GM18505 (cell line): ENCODE results near the gene PTPRR.

Source experiments
- ATAC-seq: cut with Tn5 transposase; IDR thresholded peaks from one replicate; pipeline ENCODE4 v1.9.1; 2021; ENCODE audit not compliant: unreplicated experiment
- POLR2A ChIP-seq: IDR thresholded peaks from 4 replicates; pipeline ENCODE4 v1.6.1; 2011; ENCODE audit warnings: borderline replicate concordance; ENCODE audit not compliant: insufficient read depth, insufficient read length; ENCODE audit errors: extremely low read depth

PTPRR gene

GRCh38 chr12:70920251-70920851 is at the start of gene PTPRR:
TSS of gene PTPRR (minus strand) at chr12:70920738. CDS start at chr12:70920390, 348 bp downstream.
- no peak for ATAC-seq
- TF ChIP-seq POLR2A, result no peak

DNA sequence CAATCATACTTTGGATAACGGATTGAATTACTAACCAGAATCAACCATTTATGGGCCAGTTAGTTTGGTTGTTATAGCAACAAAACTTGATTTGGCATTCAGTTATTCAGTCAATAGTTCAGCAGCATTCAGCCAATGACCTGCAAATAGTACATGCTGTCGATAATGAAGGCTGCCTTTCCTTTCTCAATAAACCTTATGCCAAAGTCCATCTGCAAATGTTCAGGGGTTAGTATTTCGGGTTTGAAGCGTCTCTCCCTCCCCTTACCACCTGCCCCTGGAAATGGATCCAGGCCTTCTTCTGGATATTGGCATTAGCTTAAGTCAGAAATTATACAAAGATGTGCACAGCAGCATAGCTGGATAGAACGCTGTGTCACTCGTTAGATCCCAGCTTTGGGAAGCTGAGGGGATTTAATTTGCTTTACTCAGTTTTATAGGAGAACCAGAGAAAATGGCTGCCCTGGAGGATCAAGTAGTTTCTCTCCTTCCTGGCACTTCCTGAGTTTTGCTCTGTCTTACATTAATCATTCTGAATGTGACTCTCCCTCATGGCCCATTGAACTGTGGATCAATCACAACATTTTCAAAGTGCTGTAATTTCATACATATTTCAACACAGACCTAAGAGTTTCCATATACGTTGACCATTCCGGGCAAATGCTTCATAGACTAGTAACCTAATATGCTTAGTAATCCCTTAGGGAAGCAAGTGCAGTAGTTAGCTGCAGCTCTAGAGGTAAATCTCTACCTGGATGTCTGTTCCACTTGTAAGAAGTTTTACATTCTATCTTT is 46.7 kb upstream of the PTPRR start:
- ATAC-seq, result no peak
- no peak for TF ChIP-seq POLR2A

DNA sequence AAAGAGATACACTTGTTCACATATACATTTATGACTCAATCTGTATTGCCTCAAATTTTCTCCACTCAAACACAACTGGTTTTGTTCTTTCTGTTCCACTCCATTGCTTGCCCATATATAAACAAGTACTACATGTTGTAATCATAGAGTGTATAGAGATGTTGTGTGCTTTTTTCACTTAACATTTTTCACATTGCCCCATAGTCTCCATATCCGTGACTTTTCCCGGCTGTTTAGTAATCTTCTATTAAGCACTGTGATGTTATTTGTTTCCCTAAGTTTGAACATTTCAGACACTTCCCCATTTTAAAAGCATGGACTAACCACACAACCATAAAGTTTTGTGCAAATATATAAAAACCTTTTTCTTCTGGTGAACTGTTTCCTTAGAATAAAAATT is 45.5 kb upstream of the PTPRR start:
- no peak for ATAC-seq
- TF ChIP-seq POLR2A, result no peak

DNA sequence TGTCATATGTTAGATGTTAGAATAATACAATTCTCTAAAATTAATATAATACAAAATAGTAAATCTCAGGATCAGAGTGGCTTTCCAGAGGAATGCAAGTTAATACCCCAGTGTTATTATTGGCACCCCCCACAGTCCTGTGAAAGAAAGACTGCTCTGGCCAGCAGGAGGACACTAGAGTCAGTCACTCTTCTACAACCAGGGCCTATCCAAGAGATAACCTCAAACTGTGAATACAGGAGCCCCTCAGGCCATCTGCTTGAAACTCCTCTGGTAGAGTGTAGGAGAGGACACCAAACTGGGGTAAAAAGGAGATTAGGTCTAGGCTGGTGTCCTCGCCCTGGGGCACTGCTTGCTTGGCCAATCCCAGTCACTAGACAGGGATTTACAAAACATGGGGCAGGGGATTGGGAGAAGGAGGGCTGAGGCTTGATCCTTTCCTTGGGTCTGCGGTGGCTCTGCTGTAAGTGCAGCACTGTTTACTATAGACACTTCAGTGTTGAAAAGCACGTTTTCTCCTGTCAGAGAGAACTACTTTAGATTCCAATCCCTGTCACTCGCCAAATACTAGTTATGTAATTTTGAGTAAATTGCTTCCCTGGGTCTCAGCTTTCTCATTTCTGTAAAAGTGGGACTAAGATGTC is 44.5 kb upstream of the PTPRR start:
- ATAC-seq, result no peak
- TF ChIP-seq POLR2A, result no peak

- no peak for ATAC-seq
- no peak for TF ChIP-seq POLR2A
Observed at GRCh38 chr12:70963081-70963660, 42.6 kb upstream of the PTPRR start.

DNA sequence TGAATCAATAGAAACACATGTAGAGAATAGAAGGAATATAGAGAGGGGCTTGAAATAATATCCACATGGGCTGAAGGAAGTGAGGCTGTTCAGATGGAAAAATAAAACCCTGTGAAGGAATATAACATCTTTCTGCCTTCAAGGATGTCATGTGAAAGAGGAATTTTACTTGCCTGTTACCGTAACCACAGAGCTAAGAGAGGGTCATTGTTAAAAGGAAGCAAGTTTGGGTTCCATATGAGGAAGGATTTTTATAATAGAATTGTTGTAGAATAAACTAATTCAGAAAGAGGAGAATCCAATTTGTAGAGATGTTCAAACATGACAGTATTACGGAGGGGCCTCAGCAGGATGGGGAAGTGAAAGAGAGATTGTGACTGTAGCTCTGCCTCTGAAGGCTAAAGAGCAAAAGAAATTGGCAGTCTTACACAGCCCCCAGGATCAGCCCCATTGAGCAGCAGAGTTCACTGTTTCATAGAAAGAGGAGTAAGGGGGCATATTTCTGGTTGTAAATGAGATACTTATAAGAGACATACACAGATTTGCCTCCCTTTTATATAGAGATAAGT is 41.8 kb upstream of the PTPRR start:
- peak; percentile 86 for ATAC-seq
- TF ChIP-seq POLR2A, result no peak

GRCh38 chr12:70960484-70960883 is 39.9 kb upstream of the PTPRR start:
- ATAC-seq, result no peak
- no peak for TF ChIP-seq POLR2A

DNA sequence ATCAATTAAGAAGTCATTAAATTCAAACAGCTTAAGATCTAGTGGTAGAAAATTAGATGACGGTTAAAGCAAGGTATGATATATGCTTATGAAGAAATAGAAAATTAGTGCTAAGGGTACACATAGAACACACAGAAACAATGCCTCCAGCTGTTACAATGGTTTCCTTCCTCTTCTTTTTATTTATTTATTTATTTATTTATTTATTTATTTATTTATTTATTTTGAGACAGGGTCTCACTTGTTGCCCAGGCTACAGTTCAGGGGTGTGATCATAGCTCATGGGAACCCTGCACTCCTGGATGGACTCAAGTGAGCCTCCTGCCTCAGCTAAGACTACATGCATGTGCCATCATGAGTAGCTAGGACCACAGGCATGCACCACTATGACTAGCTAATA is 34.9 kb upstream of the PTPRR start:
- ATAC-seq, result no peak
- no peak for TF ChIP-seq POLR2A

- no peak for TF ChIP-seq POLR2A
- ATAC-seq, result no peak
Observed at GRCh38 chr12:70950451-70950850, 29.9 kb upstream of the PTPRR start.

DNA sequence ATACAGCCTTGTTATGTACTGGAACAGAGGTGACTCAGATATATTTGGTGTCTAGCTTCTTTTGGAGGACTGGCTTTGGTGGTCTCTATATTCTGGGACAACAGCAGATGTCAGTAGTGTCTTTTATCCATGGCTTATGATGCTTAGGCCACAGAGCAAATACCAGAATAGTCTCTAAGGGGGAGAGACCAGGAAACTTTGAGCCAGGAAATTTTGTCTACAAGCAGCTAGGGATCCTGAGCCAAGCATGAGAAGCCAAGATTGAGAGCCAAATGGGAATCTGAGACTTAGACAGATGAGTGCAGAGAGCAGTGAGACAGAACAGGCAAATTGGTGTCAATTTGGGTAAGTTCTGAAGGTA is 28.4 kb upstream of the PTPRR start:
- no peak for TF ChIP-seq POLR2A
- no peak for ATAC-seq

DNA sequence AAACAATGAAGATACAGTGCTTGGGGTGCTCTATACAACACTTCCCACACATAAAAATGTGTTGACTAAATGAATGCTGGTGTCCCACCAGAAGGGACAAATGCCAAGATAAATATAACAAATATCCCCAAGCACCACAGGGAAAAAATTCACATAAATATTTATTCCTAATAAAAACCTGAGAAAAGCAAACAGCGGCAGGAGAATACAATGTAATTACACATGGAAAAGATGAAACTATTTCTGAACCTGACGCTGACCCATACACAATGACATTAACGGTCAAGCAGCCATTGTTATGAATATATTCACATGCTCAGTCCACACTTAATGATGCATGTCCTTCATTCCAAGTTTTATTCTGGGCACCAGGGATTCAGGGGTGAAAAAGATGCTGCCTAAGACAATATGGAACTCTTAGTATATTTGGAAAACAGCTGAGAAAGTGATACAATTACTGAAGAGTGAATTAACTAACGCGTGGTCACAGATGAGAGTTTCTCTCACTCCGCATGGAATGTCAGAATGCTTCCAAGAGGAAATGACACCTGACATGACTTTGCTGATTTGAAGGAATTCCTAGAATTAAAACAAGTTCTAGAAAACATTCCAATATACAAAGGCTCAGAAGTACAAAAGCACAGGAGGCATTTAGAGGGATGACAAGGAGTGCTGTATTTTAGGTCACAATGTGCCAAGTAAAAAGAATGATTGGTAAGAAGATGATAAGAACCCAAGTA is 27.9 kb upstream of the PTPRR start:
- no peak for TF ChIP-seq POLR2A

DNA sequence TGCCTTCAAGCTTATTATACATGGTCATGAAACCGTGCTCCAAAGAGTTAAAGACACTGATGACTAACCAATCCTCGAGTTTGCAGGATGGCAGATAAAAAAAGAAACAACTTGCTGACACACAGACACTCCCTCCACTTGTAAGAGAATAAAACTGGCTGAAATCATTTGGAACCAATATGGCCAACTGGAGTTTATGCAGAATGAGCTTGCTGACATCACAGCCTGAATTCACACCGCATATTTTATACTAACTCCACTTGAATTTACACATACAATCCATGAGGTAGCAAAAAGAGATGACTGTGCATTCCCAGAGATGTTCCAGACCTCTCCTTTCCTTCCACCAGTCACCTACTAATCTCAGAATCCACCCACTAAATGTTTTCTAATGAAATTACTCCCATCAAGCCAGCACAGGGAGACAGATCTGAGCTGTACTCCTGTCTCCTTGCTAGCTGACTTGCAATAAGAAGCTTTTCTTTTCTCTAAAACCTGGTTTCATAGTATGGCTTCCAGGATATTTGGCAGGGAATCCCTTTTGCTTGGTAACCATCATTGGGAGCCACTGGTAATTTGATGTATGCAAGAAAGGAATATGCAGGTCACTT is 15.8 kb upstream of the PTPRR start:
- no peak for ATAC-seq
- TF ChIP-seq POLR2A, result no peak

More for the DNA sequence above, 27.9 kb upstream of the PTPRR start:
- ATAC-seq, result no peak
